ENCODE results near the gene PARP1.

PARP1 gene

GRCh38 chr1:226403201-226404034 lies 4.5 kb downstream of the PARP1 start:
- H3K9ac ChIP-seq (ENCODE audit: low read depth, low read length) = no peak overlapping the region
- no peaks in the 10 kb centered on the region for H3K9me3 ChIP-seq (replicated peaks; ENCODE audit: low read length)
- H3K4me3 ChIP-seq (ENCODE audit: low read length) = no peak overlapping the region
- peak overlapping the region; percentile 93 for H3K4me2 ChIP-seq (ENCODE audit: low read length)
- peaks cover 42% of the 10 kb centered on the region for H3K4me1 ChIP-seq (ENCODE audit: control insufficient read depth, insufficient read depth, low read length)
- H3K27me3 ChIP-seq (ENCODE audit: control insufficient read depth, insufficient read depth, low read length) = no peaks in the 10 kb centered on the region
- H3K36me3 ChIP-seq (ENCODE audit: insufficient read depth, low read length) = peaks cover 28% of the 10 kb centered on the region

- Histone ChIP-seq H3K4me2 (ENCODE audit: low read length) (no peak overlapping the region), H3K4me1 (ENCODE audit: control insufficient read depth, insufficient read depth, low read length) (peaks cover 42% of the 10 kb centered on the region), H3K27me3 (ENCODE audit: control insufficient read depth, insufficient read depth, low read length) (no peaks in the 10 kb centered on the region), H3K36me3 (ENCODE audit: insufficient read depth, low read length) (peaks cover 28% of the 10 kb centered on the region), H3K9me3 (replicated peaks; ENCODE audit: low read length) (no peaks in the 10 kb centered on the region), H3K4me3 (ENCODE audit: low read length) (no peak overlapping the region), H3K9ac (ENCODE audit: low read depth, low read length) (no peak overlapping the region)
These were observed 5.1 kb downstream of the PARP1 start for GRCh38 chr1:226402739-226403165.

DNA sequence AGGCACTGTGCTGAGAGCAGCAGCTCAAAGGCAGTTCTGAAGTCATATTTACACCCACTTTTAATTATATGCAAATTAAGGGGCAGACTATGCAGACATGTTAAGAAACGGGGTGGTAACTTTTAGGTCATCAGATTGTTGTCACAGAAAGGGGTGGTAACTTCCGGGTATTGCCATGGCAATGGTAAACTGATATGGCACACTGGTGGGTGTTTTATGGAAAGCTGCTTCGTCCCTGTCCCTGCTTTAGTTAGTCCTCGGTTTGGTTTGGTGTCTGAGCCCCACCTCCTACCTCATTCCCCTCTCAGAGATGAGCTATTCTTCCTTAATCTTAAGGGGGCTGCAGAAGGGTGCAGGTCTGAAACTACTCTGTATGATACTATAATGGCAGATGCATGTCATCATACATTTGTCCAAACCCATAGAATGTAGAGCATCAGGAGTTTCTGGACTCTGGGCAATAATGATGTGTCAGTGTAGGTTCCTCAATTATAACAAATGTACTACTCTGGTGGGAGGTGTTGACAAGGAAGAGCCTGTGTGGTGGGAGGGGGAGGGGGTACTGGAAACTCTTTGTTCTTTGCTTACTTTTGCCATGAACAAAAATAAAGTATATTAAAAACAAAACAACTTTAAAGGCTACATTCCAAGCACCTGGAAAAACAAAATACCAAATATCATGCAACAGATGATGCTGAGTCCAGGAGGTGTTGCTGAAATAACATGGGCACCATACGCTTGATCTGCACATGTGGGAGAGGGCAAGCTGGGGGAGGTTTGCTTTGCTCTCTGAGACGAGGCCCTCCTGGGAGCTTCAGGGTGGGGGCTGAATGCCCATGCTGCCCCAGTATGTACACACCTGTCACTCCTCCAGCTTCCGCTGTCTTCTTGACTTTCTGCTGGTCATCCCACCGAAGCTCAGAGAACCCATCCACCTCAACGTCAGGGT lies 6.3 kb downstream of the PARP1 start:
- H3K9me3 ChIP-seq (replicated peaks; ENCODE audit: low read length) = no peaks in the 10 kb centered on the region
- H3K27me3 ChIP-seq (ENCODE audit: control insufficient read depth, insufficient read depth, low read length) = no peaks in the 10 kb centered on the region
- H3K9ac ChIP-seq (ENCODE audit: low read depth, low read length) = no peak overlapping the region
- H3K4me3 ChIP-seq (ENCODE audit: low read length) = no peak overlapping the region
- no peak overlapping the region for H3K4me2 ChIP-seq (ENCODE audit: low read length)
- H3K36me3 ChIP-seq (ENCODE audit: insufficient read depth, low read length) = peaks cover 28% of the 10 kb centered on the region
- peaks cover 43% of the 10 kb centered on the region for H3K4me1 ChIP-seq (ENCODE audit: control insufficient read depth, insufficient read depth, low read length)

DNA sequence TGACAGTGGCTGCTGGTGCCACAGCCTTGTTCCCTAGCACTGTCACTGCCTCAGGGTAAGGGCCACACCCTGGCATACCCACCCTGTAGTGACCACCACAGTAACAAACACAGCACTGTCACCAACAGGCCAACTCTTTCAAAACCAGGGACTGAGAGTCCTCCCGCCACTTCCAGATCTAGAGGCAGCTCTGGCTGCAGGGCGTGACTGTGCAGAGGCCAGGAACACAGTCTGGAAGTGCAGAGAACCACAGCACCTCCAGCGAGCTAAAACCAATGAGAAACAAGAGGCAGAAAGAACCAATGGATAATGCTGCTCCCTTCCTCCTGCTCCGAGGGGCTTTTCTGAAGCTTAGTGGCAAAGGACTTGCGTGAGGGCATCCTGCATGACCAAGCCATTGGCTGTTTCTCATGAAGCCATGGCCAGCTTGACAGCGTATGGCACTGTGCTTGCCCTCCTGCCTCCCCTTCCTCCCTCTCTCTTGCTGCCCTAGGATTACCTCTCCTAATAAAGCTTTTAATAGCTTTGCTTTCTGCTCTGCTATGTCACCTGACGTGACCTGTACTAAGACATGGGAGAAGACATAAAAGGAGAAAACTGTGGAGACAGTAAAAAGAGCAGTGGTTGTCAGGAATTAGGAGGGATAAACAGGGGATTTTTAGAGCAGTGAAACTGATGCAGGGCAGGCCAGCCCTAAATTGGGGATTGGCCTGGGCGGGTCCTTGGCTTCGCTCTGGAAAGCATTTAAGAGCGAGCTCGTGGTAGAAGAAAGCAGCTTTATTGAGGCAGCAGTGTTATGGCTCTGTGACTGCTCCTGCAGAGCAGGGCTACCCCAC lies 7.2 kb downstream of the PARP1 start:
- Histone ChIP-seq H3K36me3 (ENCODE audit: insufficient read depth, low read length) (peaks cover 30% of the 10 kb centered on the region), H3K9me3 (replicated peaks; ENCODE audit: low read length) (no peaks in the 10 kb centered on the region), H3K9ac (ENCODE audit: low read depth, low read length) (no peak overlapping the region), H3K4me1 (ENCODE audit: control insufficient read depth, insufficient read depth, low read length) (peaks cover 34% of the 10 kb centered on the region), H3K27me3 (ENCODE audit: control insufficient read depth, insufficient read depth, low read length) (no peaks in the 10 kb centered on the region), H3K4me2 (ENCODE audit: low read length) (no peak overlapping the region), H3K4me3 (ENCODE audit: low read length) (no peak overlapping the region)

GRCh38 chr1:226397955-226398636 lies 9.8 kb downstream of the PARP1 start:
- H3K36me3 ChIP-seq (ENCODE audit: insufficient read depth, low read length) = peaks cover 39% of the 10 kb centered on the region
- no peak overlapping the region for H3K4me2 ChIP-seq (ENCODE audit: low read length)
- H3K4me3 ChIP-seq (ENCODE audit: low read length) = no peak overlapping the region

GRCh38 chr1:226397011-226397926 lies 10.6 kb downstream of the PARP1 start:
- H3K4me1 ChIP-seq (ENCODE audit: control insufficient read depth, insufficient read depth, low read length) = peaks cover 5% of the 10 kb centered on the region
- peak overlapping the region; percentile 38 for H3K4me2 ChIP-seq (ENCODE audit: low read length)
- H3K4me3 ChIP-seq (ENCODE audit: low read length) = no peak overlapping the region
- peaks cover 39% of the 10 kb centered on the region for H3K36me3 ChIP-seq (ENCODE audit: insufficient read depth, low read length)
- no peaks in the 10 kb centered on the region for H3K27me3 ChIP-seq (ENCODE audit: control insufficient read depth, insufficient read depth, low read length)
- no peak overlapping the region for H3K9ac ChIP-seq (ENCODE audit: low read depth, low read length)
- no peaks in the 10 kb centered on the region for H3K9me3 ChIP-seq (replicated peaks; ENCODE audit: low read length)

More at GRCh38 chr1:226397955-226398636, 9.8 kb downstream of the PARP1 start:
- Histone ChIP-seq H3K4me1 (ENCODE audit: control insufficient read depth, insufficient read depth, low read length) (peaks cover 9% of the 10 kb centered on the region), H3K9ac (ENCODE audit: low read depth, low read length) (no peak overlapping the region), H3K9me3 (replicated peaks; ENCODE audit: low read length) (no peaks in the 10 kb centered on the region), H3K27me3 (ENCODE audit: control insufficient read depth, insufficient read depth, low read length) (no peaks in the 10 kb centered on the region)

- Histone ChIP-seq H3K4me1 (ENCODE audit: control insufficient read depth, insufficient read depth, low read length) (peaks cover 5% of the 10 kb centered on the region), H3K27me3 (ENCODE audit: control insufficient read depth, insufficient read depth, low read length) (no peaks in the 10 kb centered on the region), H3K36me3 (ENCODE audit: insufficient read depth, low read length) (peaks cover 39% of the 10 kb centered on the region), H3K4me3 (ENCODE audit: low read length) (no peak overlapping the region), H3K9me3 (replicated peaks; ENCODE audit: low read length) (no peaks in the 10 kb centered on the region), H3K9ac (ENCODE audit: low read depth, low read length) (no peak overlapping the region), H3K4me2 (ENCODE audit: low read length) (no peak overlapping the region)
These were observed 12.1 kb downstream of the PARP1 start for GRCh38 chr1:226395753-226396152.

GRCh38 chr1:226394462-226394861 lies 13.4 kb downstream of the PARP1 start:
- no peak overlapping the region for H3K4me2 ChIP-seq (ENCODE audit: low read length)
- no peaks in the 10 kb centered on the region for H3K9me3 ChIP-seq (replicated peaks; ENCODE audit: low read length)
- no peak overlapping the region for H3K9ac ChIP-seq (ENCODE audit: low read depth, low read length)
- H3K4me1 ChIP-seq (ENCODE audit: control insufficient read depth, insufficient read depth, low read length) = peaks cover 5% of the 10 kb centered on the region
- peaks cover 41% of the 10 kb centered on the region for H3K36me3 ChIP-seq (ENCODE audit: insufficient read depth, low read length)
- H3K4me3 ChIP-seq (ENCODE audit: low read length) = no peak overlapping the region
- H3K27me3 ChIP-seq (ENCODE audit: control insufficient read depth, insufficient read depth, low read length) = no peaks in the 10 kb centered on the region

DNA sequence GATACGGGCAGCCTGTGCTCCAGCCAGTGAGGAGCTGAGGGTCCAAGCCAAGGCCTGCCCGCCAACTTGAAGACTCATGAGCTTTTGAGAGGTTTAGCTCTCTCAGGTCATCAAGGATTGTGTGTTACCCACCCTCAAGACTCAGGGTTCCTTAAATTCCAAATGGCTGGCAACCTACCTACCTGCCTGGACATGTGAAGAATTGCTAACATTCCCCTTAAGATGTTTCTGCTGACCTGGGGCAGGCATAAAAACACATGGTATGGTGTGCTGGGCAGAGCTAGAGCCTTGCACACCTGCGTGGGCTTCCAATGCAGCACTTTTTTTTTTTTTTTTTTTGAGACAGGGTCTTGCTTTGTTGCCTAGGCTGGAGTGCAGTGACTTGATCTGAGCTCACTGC lies 17.2 kb downstream of the PARP1 start:
- no peaks in the 10 kb centered on the region for H3K4me1 ChIP-seq (ENCODE audit: control insufficient read depth, insufficient read depth, low read length)
- H3K4me2 ChIP-seq (ENCODE audit: low read length) = no peak overlapping the region
- H3K27me3 ChIP-seq (ENCODE audit: control insufficient read depth, insufficient read depth, low read length) = no peaks in the 10 kb centered on the region
- H3K4me3 ChIP-seq (ENCODE audit: low read length) = no peak overlapping the region
- H3K9me3 ChIP-seq (replicated peaks; ENCODE audit: low read length) = no peaks in the 10 kb centered on the region
- H3K36me3 ChIP-seq (ENCODE audit: insufficient read depth, low read length) = peaks cover 67% of the 10 kb centered on the region
- H3K9ac ChIP-seq (ENCODE audit: low read depth, low read length) = no peak overlapping the region

- Histone ChIP-seq H3K9ac (ENCODE audit: low read depth, low read length) (no peak overlapping the region), H3K4me1 (ENCODE audit: control insufficient read depth, insufficient read depth, low read length) (no peaks in the 10 kb centered on the region), H3K36me3 (ENCODE audit: insufficient read depth, low read length) (peaks cover 82% of the 10 kb centered on the region), H3K9me3 (replicated peaks; ENCODE audit: low read length) (no peaks in the 10 kb centered on the region), H3K27me3 (ENCODE audit: control insufficient read depth, insufficient read depth, low read length) (no peaks in the 10 kb centered on the region), H3K4me2 (ENCODE audit: low read length) (no peak overlapping the region), H3K4me3 (ENCODE audit: low read length) (no peak overlapping the region)
These were observed 19.8 kb downstream of the PARP1 start for GRCh38 chr1:226388131-226388530.

Measured in skeletal muscle satellite cell (primary cell).